GM12874 (cell line): ENCODE results near the gene CENPQ.

Source experiments
- TF ChIP-seq, protein P1 (sequence below): IDR thresholded peaks from 2 replicates; pipeline ENCODE4 v1.5.1; 2011; ENCODE audit warnings: low read depth, mild to moderate bottlenecking, control low read depth, low read length, moderate library complexity; ENCODE audit not compliant: insufficient read depth

CENPQ gene

DNA sequence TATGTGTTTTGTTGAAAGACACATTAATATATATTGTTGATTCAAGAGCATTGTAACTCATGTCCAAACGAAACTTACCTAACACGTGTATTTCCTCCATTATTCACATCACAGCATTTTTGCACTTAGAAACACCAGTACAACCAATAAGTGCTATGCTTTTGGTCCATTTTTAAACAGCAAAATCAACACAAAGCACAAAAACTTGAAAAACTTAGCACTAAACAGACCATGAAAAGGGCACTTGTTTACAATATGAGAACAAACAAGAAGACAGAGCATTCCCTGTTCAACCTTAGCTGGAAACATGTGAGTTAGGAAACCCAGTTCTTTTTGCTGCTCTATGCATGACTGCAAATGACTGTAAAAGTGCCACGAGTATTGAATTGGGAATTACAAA, 46.2 kb downstream of the CENPQ start:
- TF ChIP-seq, protein P1, sequence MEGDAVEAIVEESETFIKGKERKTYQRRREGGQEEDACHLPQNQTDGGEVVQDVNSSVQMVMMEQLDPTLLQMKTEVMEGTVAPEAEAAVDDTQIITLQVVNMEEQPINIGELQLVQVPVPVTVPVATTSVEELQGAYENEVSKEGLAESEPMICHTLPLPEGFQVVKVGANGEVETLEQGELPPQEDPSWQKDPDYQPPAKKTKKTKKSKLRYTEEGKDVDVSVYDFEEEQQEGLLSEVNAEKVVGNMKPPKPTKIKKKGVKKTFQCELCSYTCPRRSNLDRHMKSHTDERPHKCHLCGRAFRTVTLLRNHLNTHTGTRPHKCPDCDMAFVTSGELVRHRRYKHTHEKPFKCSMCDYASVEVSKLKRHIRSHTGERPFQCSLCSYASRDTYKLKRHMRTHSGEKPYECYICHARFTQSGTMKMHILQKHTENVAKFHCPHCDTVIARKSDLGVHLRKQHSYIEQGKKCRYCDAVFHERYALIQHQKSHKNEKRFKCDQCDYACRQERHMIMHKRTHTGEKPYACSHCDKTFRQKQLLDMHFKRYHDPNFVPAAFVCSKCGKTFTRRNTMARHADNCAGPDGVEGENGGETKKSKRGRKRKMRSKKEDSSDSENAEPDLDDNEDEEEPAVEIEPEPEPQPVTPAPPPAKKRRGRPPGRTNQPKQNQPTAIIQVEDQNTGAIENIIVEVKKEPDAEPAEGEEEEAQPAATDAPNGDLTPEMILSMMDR, result no peak

DNA sequence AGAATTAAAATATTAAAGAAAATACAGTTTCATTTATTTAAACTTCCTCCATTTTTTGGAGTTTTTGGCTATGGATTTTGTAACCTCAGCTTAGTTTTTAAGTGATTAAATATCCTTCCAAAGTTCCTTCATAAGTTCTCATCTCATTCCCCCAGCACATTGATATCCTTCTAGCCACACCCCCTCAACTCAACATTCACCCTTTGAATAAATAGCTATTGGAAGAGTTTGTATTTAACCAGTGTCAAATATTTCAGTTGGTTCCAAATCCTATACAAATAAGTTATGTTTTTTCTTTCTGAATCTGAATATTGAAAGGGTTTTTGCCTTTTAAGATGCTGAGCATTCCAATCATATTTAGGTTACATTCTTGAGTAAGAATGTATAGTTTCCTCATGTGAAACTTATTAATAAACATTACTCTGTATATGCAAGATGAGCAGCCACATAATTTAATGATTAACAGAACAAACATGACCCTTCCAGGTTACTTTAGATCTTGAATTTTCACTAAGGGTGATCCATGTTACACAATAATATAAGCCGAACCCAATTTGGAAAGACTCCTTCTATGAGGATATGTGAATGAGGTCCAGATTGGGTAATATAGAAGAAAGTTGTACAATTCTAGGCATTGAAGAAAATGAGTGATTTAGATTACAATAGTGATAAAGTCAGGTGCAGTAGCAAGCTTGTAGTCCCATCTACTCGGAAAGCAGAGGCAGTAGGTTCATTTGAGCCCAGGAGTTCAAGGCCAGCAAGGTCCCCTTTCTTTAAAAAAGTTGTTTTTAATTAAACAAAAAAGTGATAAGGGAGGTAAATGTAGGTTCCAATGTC, 50.2 kb downstream of the CENPQ start:
- TF ChIP-seq, protein P1, result no peak

DNA sequence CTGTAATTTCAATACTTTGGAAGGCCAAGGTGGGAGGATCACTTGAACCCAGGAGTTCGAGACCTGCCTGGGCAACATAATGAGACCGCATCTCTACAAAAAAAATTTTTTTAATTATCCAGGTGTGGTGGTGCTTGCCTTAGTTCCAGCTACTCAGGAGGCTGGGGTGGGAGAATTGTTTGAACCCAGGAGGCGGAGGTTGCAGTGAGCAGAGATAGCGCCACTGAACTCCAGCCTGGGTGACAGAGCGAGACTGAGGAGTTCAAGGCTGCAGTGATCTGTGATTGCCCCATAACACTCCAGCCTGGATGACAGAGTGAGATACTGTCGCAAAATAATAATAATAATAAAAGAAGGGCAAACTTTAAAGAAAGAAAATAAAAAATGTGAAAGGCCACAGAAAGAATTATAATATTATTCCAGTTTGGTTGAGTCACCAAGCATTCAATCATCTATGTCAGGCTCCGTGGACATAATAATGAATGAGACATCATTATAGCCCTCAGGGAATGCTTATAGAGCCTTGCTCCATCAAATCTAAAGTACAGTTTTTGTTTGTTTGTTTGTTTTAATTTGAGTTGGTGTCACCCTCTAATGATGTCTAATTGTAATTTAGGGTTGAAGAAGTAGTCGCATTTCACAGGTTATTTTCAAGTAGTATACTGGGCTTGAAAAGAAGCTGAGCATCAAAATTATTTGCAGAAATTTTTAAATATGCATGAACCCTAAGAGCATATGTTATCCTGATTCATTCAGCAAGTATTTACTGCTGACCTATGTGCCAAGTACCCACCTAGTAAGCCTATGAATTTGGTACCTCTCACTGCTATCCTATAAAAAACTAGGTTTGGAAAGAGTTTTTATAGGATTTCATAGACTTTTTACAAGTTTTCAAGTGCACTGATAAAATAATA, 51.7 kb downstream of the CENPQ start:
- TF ChIP-seq, protein P1, result no peak

DNA sequence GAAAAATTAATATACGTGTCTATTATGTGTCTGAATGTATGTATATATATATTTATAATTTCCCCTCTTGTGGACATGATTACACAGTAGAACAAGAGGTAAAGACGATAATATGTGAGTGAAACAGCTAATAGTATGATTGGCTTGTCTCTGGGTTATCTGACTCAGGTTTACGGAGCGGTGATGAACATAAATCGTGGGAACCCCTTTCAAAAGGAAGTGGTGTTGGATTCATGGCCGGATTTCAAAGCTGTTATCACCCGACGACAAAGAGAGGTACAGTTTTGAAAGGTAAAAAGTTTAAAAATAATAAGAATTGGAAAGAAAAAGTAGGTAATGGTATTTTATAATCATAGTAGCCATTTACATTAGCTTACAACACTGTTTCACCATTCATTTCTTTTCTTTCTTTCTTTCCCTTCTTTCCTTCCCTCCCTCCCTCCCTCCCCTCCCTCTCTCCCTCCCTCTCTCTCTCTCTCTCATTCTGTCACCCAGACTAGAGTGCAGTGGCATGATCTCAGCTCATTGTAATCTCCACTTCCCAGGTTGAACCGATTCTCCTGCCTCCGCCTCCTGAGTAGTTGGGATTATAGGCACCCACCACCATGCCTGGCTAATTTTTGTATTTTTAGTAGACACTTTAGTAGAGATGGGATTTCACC, 52.4 kb downstream of the CENPQ start:
- TF ChIP-seq, protein P1, result no peak

DNA sequence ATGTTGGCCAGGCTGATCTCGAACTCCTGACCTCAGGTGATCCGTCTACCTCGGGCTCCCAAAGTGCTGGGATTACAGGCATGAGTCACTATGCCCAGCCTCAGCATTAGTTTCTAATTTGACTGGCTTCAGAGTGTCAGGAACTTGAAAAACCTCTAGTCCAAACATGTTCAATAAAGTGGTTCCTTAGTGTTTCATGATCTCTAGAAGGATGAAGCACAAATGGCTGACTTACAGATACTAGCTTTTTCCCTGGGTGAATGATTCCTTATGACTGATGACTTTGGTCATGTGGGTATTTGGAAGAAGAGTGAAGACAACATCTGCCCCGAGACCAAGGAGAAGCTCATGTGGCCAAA, 53.0 kb downstream of the CENPQ start:
- TF ChIP-seq, protein P1, result no peak

DNA sequence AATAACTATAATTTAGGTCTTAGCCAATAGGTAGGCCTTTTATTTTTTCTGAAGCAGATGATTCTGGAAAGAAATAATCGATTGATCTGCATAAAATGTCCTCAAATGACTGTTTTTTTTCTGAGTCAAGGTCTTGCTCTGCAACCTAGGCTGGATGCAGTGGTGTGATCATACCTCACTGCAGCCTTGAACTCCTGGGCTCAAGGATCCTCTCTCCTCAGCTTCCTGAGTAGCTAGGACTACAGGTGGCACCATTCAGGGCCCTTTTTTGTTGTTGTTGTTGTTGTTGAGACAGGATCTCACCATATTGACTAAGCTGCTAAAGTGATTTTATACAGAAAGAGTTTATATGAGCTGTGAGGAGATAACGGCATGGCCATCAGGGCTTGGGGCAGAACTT, 54.7 kb downstream of the CENPQ start:
- TF ChIP-seq, protein P1, result no peak

DNA sequence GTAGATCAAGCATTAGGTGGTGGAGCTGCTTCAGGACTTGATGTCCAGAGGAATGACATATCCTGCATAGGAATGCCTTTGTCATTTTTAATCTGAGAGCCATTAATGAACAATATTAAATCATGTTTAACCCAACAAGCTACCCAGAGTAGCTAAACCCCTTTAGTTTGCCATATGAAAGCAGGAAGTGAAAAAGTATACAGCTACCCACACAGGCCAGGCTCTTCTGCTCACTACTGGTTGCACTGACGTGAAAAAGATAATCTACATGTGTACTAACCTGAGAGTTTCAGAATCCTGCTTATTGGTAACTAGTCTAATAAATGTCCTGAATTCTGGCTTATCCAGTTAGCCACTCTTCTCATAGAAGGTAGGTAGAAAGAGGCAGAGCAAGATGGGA, 56.5 kb downstream of the CENPQ start:
- TF ChIP-seq, protein P1, result no peak
